NCI-H2171 (cell line): Measurements from ENCODE around the gene TAF4B.
"Not testable (repeated sequence)": the region's sequence is repeated elsewhere in the genome, so short reads cannot be mapped to it uniquely, and the experiment has no call there.

ENCODE experiments used
- DNase-seq: peaks from one replicate; lab custom pipeline; 2025; lab: John Stamatoyannopoulos, UW

The TAF4B gene

GRCh38 chr18:26226229-26227050 lies at the start of gene TAF4B:
Gene TAF4B (plus strand): TSS chr18:26226445. CDS start chr18:26226934, 489 bp downstream.
- DNase-seq = peak; percentile 94

- no peak for DNase-seq
Observed at GRCh38 chr18:26181343-26181826, 44.9 kb upstream of the TAF4B start.

GRCh38 chr18:26183395-26184112 lies 42.7 kb upstream of the TAF4B start:
- DNase-seq = no peak

DNA sequence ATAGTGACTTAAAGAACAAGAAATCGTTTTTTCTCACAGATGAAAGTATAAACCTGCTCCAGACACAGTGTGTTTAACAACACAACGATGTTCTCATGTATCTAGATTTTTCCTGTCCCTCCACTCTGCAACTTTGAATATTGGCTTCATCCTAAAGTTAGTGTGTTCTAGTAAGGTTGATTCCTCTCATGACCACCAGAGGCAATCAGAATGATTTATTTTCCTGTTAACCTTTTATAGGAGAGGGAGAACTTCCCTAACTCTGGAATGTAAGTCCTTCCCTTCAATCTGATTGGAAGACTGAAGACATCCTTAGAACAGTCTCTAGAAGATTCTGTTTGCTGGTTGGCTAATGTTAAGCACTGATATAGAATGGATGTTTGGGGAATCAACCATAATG lies 41.0 kb upstream of the TAF4B start:
- DNase-seq = no peak

DNA sequence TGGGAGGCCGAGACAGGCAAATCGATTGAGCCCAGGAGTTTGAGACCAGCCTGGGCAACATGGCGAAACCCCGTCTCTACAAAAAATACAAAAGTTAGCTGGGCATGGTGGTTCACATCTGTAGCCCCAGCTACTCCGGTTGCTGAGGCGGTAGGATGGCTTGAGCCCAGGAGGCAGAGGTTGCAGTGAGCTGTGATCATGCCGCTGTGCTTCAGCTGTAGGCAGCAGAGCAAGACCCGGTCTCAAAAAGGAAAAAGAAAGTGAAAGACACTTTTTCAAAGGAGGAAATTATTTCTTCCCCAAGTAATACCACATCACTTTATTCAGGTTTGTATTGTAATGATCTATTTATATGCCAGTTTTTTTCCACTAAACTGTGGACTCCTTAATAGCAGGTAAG lies 35.7 kb upstream of the TAF4B start:
- DNase-seq = no peak

GRCh38 chr18:26192233-26192632 lies 34.0 kb upstream of the TAF4B start:
- DNase-seq = no peak

- DNase-seq = no peak
Observed at GRCh38 chr18:26196605-26197004, 29.6 kb upstream of the TAF4B start.

DNA sequence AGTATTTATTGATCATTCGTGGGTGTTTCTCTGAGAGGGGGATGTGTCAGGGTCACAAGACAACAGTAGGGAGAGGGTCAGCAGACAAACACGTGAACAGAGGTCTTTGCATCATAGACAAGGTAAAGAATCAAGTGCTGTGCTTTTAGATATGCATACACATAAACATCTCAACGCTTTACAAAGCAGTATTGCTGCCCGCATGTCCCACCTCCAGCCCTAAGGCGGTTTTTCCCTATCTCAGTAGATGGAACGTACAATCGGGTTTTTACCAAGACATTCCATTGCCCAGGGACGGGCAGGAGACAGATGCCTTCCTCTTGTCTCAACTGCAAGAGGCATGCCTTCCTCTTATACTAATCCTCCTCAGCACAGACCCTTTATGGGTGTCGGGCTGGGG lies 24.2 kb upstream of the TAF4B start:
- DNase-seq = not testable (repeated sequence)

DNA sequence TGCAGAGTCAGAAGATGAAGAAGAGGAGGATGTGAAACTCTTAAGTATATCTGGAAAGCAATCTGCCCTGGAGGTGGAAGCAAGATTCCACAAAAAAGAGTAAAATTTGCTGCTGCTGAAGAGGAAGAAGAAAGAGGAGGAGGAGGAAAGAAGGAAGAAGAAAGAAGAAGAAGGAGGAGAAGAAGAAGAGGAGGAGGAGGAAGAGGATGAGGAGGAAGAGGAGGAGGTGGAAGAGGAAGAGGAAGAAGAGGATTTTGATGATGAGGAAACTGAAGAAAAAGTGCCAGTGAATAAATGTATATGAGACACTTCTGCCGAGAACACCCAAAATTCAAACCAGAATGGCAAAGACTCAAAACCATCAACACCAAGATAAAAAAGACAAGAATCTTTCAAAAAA lies 20.9 kb upstream of the TAF4B start:
- DNase-seq = no peak

DNA sequence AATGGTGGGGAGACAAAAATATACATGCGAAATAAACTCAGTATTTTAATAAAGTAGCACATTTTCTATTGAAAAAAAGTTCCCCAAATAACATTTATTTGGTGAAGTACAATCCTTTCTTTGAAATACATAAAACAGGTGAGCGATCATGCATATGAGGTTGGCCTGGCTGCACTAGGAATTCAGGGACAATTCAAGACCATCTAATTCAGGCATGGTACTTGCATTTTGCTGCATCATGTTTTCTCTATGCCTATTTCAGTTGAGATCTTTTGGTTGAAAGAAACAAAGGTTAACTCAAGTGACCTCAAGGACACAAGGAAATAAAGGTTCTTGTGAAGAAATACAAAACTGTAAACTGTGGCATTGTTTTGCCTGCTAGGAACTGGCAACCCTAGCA lies 19.8 kb upstream of the TAF4B start:
- no peak for DNase-seq

DNA sequence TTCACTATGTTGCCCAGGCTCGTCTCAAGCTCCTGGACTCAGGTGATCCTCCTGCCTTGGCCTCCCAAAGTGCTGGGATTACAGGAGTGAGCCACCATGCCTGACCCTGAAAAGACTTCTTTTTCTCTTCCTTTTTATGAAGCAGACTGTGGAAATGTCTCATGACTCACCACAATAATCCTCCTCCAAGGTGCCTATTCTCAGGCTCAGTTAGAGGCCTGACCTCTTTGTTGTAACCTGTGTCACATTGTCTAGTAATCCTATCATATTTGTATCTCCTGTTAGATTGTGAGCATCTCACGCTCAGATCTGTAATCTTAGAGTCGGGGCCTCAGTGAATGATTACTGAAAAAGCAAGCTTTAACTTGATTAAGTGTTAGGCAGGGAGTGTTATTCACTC lies 18.3 kb upstream of the TAF4B start:
- DNase-seq = no peak

DNA sequence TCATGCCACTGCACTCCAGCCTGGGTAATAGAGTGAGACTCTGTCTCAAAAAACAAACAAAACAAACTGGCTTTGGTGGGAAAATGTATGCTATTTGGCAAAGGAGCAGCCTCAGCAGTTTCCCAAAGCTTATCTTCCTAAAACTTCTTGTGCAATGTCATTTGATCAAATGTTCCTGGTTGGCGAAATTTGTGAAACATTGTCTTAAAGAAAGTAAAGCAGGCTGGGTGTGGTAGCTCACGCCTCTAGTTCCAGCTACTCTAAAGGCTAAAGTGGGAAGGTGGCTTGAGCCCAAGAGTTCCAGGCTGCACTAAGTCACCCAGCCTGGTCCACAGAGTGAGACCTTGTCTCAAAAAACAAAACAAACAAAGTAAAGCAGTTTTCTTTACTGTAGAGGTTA lies 17.3 kb upstream of the TAF4B start:
- no peak for DNase-seq

- no peak for DNase-seq
Observed at GRCh38 chr18:26210147-26210546, 16.1 kb upstream of the TAF4B start.

DNA sequence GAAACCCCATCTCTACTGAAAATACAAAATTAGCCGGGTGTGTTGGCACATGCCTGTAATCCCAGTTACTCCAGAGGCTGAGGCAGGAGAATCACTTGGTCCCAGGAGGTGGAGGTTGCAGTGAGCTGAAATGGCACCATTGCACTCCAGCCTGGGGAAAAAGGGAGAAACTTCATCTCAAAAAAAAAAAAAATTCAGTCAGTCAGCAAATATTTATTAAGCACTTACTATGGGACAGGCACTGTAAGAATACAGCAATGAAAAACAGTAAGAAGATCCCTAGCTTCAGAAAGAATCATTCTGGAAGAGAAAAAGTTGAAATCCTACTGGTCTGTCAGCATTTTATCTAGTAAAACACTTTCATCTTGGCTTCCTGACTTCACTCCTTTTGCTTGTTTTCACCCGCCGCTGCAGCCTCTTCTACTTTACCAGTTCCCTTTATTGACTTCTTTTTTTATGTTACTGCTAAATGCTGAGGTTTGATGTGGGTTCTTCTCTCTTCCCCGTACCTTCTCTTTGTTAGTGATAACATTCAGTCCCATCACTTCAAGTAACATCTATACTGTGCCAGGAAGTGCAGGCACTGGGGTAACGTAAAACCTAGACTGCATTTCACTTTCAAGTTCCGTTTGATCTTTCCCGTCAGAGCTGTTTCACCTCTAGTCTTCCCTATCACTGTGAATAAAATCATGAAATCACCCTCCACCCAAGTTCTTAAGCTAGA lies 10.8 kb upstream of the TAF4B start:
- no peak for DNase-seq

- DNase-seq = no peak
Observed at GRCh38 chr18:26225022-26225693, 1.1 kb upstream of the TAF4B start.

GRCh38 chr18:26225915-26226228 lies 373 bp upstream of the TAF4B start:
- DNase-seq = no peak

DNA sequence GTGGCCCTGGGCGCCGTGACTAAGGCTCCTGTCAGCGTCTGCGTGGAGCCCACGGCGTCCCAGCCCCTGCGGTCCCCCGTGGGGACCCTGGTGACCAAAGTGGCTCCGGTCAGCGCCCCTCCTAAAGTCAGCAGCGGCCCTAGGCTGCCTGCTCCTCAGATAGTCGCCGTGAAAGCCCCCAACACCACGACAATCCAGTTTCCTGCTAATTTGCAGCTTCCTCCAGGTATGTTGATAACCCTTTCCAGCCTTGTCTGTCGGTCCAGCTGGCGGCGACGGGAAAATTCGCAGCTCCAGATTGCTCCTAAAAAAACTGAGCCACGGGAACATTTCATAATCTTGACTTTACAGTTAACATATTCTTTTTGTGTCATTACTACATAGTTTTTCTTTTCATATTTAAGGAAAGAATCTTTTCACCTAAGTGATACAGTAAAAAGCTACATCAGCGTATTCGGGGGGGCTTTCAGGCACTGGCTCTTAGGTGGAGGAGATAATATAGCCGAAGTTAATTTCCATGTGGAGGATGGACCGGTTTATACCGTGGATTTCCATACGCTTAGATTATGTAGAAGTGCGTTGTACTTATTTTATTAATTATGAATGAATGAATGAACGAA lies 916 bp downstream of the TAF4B start:
- DNase-seq = no peak

GRCh38 chr18:26228562-26229260 lies 2.5 kb downstream of the TAF4B start:
- DNase-seq = no peak

DNA sequence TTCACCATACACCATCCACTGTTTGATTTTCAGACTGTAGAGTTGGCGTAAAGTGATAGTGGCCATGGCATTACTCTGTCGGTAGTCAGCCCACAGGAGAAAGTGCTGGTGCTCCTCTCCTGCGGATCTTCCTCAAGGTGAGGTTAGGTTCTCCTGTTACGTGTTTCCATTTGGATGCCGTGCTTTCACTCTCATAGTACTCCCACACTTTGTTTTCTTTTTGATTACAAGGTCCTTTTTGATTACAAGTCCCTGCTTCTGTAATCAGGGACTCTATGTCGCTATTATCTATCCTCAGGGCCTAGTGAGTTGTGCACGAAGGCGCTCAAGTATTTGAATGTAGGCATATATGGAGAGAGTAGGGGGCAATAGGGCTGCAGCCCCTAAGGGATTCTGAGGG lies 4.3 kb downstream of the TAF4B start:
- DNase-seq = no peak

- DNase-seq = no peak
Observed at GRCh38 chr18:26233208-26233607, 7.0 kb downstream of the TAF4B start.

DNA sequence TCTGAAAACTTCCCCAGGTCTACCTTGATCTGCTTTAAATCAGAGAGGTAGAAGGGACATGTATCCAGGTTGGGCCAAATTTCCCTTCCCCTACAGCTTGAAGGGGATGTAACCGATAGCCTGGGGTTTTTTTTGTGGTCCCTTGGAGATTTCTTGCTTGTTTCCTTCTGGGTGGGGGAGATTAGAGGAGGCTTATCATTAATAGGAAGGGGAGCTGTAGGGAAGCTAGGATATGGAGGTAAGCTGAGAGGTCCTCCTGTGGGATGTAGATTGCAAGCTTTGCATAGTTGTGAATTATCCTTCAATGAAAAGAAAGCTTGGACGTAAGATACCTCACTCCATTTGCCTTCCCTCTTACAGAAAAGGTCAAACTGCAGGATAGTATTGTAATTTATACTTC lies 11.1 kb downstream of the TAF4B start:
- DNase-seq = not testable (repeated sequence)
